ACHN (cell line): ENCODE measurements around the gene CLSTN2.

ENCODE experiments used
- DNase-seq: peaks from one replicate; pipeline ENCODE4 v3.0.0-alpha.2; 2015
- in situ Hi-C: cut with HindIII; loops from 2 replicates; pipeline ENCODE4 v1.10.0; 2017; ENCODE audit warnings: low sequenced_read_pairs, low pct_ligation_motif_present, low pct_unique_long_range_greater_than_20kb

The CLSTN2 gene

DNA sequence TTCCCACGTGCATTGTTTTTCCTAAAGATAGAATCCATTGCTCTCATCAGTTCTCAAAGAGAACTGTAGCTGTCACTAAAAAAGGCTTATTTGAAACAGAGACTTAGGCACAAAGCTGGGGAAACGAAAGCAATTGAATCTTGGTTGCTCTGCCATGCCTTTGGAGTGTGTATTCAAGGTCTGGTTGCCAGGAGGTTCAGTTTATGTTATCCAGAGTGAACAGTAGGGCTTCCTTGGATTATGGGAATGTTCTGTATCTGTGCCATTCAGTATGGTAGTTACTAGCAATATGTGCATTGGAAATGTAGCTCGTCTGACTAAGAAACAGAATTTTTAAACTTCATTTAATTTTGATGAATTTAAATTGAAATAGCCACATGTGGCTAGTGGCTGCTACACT lies 50.6 kb downstream of the CLSTN2 start:
- in situ Hi-C loops: no loop called here
- DNase-seq: no peak

DNA sequence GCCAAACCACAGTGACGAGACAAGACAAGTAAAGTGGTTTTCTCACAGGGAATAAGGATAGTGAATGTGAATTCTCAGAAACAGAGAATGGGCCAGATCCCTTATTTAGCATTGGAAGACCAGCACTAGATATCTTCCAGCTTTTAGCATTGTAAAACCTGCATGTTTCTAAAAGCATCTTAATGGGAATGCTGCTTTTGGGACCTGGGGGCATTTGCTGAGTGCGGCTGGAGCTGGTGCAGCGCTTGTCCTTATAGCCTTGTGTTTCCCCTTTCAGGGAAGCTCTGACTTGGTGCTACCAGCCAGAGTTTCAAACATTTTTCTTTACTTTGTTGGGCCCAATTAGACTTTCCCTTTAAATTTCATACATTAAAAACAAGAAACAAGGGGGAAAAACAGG lies 52.9 kb downstream of the CLSTN2 start:
- in situ Hi-C loops: no loop called here
- no peak for DNase-seq

GRCh38 chr3:139988472-139989156 lies 53.6 kb downstream of the CLSTN2 start:
- in situ Hi-C loops: no loop called here
- DNase-seq: no peak

GRCh38 chr3:139994891-139995290 lies 59.9 kb downstream of the CLSTN2 start:
- in situ Hi-C loops: no loop called here
- no peak for DNase-seq

DNA sequence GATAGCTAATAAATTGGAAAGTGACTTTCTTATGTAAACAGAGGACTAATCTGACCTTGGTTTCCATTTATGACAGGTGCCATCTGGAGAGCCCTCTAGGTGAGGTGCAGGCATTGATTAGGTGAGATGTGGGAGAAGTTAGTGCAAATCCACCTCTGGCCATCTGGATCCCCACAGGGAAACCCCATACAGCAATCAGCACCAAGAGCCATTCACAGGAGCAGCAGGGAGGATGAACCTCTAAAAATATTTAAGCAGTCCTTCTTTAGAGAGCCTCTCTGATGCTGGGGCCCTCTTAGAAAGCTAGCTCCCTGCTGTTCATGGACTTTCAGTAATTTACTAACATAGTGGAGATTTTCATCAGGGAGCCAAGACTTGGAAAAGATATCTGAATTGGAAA lies 69.3 kb downstream of the CLSTN2 start:
- in situ Hi-C loops: no loop called here
- DNase-seq: no peak

- in situ Hi-C loops: no loop called here
These were observed 71.3 kb downstream of the CLSTN2 start for GRCh38 chr3:140006331-140006730.

DNA sequence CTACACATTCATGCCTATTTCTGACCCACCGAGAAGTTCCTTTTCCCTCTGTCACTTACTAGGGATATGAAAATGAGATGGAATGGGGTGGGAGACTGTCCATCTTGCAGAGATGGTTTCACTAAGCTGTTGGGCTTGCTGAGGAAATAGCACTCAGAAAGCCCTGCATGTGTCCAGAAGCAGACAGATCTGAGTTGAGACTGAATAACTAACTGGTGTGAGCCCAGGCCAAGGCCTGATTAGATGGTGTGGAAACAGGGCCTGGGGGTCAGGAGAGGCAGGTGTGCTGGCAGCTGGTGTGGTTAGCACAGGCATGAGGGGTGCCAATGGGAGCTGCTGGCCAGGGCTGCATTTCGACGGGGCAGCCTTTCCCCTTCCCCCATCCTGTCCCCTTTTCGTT lies 72.1 kb downstream of the CLSTN2 start:
- no peak for DNase-seq
- in situ Hi-C loops: no loop called here

More at GRCh38 chr3:140006331-140006730, 71.3 kb downstream of the CLSTN2 start:
- no peak for DNase-seq

DNA sequence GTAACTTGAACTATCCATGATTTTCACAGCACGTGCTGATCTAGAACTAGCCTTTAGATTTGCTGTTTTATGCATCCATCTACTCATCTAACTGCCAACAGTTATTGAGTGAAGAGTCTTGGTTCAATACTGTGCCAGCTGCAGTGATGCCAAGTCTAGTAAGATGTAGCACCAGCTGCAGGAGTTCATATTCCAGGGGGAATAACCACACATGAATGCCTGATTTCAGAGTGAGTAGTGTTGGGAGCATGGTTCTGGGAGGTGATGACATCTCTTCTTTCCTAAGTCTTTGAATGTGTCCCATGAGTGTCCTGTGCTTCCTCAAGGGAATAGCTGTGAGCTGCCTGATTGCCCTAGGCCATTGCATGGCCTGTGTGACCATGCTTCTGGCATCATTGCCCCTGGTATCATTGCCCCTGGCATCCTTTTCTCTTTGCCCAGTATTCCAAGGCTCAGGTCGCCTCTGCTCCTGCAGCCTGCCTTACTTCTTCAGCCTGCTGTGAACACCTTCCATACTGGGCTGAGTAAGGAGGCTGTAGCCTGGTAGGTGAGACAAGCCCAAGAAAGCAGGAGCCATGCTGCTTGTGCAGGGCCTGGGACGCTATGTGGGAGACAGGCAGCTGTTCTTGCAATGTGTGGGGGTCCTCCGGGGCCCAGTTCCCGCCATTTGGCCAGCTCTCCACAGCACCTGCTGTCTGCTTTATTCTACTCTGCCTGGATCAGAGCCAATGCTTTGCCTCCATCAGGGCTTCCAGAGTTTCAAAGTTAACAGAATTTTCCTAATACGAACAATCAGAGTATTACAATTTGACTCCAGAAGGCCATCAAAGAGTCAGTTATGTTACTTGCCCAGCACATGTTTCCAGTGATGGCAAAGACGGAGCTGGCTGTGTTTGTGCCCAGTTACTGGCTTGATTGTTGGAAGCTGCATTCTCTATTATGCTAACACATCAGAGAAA lies 73.2 kb downstream of the CLSTN2 start:
- no peak for DNase-seq
- in situ Hi-C loops: no loop called here

DNA sequence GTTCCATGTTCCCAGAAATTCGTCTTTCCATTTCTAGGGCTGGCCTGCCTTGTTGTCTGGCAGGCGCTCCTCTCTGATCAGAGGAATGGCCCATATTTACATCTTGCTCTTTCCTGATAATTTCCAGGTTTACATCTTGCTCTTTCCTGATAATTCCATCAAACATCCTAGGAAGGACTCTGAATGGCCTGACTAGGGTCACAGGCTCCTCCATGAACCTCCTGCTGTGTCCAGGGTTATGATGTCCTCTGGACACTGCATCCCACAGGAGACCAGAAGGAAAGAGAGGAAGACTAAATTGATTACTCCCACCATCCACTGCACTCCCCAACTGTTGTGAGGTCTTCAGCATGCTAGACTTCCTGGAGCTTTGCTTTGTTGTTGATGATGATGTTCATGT lies 75.4 kb downstream of the CLSTN2 start:
- no peak for DNase-seq
- in situ Hi-C loops: no loop called here

- no peak for DNase-seq
- in situ Hi-C loops: no loop called here
These were observed 76.1 kb downstream of the CLSTN2 start for GRCh38 chr3:140011086-140011485.

DNA sequence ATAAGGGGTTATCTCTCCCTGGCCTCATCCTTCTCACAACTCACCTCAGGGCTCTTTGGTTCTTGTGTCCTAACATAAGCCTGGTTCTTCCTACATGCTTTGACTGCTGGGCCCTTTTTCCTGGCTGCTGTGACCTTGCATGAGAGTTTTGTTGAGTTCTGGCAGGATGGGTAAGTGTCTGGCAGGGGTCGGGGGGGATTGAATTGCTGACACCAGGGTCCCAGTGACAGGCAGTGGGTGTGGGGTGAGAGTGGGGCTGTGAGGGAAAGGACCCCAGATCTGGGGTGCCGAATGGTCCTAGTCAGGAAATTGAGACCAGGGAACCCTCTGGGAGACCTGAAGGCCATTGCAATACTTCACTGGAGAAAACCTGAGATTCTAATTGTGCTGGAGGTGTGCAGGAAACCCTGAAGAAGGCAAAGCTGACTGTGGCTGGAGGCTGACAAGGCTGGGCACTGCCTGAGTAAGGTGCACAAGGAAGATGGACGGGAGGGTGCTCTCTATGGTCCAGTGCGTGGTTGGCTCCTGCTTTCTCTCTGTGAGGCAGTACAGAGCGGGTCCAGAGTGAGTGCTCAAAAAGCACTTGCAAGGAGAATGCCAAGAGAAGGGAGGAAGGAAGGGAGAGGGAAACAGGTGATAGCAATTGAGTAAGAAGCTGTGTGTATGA lies 76.8 kb downstream of the CLSTN2 start:
- no peak for DNase-seq
- in situ Hi-C loops: no loop called here

DNA sequence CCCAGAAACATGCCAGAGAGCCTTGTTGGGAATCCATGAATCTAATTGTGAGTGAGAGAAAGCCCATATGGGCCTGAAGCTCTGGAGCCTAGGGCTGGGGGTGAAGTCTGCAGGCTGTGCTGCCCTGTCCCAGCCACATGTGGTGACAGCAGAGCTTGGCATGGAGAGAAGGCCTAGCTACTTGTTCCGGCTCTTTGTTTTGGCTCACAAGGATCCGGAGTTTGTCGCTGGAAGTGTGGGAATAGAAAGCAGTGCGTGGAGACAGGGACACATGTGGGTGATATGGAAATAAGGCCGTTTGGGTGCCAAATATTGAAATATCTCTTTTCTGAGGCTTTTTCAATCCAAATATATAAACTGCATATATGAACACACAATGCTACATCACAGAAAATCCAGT lies 78.2 kb downstream of the CLSTN2 start:
- DNase-seq: no peak
- in situ Hi-C loops: no loop called here

DNA sequence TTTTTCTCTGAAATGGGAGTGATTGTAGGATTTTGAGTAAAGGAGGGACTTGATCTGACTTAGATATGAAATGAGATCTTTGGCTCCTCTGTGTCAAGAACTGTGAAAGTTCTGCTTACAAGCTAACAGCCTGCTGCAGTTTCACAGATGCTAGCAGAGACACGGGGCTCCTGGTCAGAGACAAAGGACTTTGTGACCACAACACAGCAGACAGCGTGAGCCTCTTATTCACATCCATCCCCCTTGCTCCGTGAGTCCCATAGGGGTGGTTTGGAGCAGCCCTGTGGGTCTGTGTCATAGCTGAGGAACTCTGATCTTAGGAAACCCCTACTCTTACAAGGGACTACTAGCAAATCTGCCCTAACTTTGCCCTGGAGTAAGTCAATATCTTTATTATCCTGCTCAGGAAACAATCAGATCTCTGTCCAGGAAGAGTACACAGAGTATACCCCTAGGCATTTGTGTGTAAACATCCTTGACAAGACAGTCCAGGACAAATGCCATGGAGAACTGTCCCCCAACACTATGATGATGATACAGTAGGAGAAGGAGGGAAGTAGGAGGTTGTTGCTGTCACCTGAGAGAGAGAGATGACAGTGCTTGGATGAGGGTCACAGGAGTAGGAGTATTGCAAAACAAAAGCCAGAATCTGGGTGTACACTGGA lies 80.0 kb downstream of the CLSTN2 start:
- no peak for DNase-seq
- in situ Hi-C loops: no loop called here

DNA sequence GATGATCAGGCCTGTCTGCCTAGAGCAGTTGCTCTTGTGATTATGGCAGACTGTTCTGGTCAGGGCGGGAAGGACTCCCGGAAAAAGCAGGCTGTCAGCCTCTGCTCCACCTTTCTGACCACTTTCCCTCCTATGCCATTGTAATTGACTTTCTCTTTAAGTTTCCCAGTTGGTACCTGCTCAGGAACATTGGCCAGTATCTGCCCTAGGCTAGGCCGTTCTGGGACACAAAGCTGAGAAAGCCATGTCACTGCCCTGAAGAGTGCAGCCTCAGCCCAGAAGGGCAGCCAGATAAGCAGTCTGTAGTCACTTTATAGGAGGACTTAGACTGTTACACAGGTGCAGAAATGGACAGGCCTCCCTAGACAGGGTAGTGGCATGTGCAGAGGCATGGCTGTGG lies 80.8 kb downstream of the CLSTN2 start:
- in situ Hi-C loops: no loop called here
- no peak for DNase-seq

DNA sequence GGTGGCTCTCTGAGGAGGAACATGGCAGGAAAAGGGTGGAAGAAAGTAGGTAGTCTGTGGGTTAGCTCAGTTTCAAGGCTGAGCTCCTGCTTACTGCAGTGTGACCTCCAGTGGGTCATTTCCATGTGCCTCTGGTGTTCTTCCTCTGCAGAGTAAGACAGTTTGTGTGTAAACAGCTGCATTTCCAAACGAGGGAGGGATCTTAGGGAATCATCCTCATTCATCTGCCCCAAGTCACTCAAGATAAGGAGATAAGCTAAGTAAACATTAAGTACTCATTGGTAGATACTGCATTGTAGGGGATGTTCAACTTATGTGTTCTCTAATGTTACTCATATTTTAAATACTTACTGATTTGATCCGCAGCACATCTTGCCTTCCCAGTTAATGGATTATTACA lies 83.6 kb downstream of the CLSTN2 start:
- DNase-seq: no peak
- in situ Hi-C loops: no loop called here

DNA sequence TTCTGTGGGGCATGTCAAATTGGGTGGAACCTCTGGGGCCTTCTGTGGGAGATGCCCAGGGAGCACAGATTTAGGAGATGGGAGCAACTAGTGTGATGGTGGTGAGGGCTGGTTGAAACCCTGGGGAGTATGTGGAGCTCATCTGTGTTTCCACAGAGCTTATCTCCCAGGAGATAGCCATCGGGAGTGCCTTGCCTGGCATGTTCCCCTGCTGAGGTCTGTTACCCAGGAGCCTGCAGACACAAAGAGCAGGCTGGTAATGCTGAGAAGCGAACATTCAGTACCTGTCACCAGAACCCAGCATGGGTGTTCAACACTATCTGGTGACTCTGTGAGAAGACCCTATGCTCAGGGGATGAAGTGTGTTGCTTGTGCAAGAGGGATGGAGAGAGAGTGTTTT lies 85.0 kb downstream of the CLSTN2 start:
- in situ Hi-C loops: no loop called here
- DNase-seq: no peak

DNA sequence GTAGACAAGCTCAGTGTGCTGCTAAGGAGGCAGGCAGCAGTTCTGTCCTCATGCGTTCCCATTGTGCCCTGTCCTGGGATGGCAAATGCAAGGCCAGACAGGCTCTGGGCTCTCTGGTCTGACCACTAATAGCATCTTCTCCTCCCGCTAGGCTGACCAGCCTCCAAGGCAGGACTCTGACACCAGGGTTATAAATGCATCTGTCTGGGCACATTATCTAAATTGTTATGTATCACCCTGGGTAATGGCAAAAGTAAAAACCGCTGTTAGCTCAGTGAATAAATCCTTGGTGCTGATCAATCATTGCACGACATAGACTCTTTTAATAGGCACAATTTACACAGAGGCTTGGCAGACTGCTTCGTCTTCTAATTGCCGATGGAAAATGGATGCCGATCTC lies 85.6 kb downstream of the CLSTN2 start:
- no peak for DNase-seq
- in situ Hi-C loops: no loop called here

GRCh38 chr3:140021269-140021668 lies 86.3 kb downstream of the CLSTN2 start:
- in situ Hi-C loops: no loop called here

More at GRCh38 chr3:140021269-140021668, 86.3 kb downstream of the CLSTN2 start:
- DNase-seq: no peak
